Heart left ventricle (tissue), 16 donors: ENCODE results near the gene RNH1. TPM values are rescaled to one million over a fixed set of nuclear protein-coding genes. Genes with fewer than 3 reads are reported as not detected.

Experiments used
- ATAC-seq, 4 donors: fragments of 200-7000 bp; cut with Tn5 transposase; one replicate each; pipeline ENCODE4 v1.9.1; 2020 to 2022; ENCODE audit warnings: moderate library complexity in 4 of 4, mild to moderate bottlenecking in 3 of 4, moderate number of reproducible peaks in 1 of 4
- DNase-seq, 5 donors: peaks; one replicate each; pipeline ENCODE4 v3.0.0-alpha.2; 2020
- H3K27ac ChIP-seq, 12 donors: fragments of 200-600 bp; sonication (generic) in 4 of 12; one replicate each; pipeline versions ENCODE4 v1.5.0 to v1.8.0; 2016 to 2022; ENCODE audit warnings: mild to moderate bottlenecking in 2 of 12
- H3K27me3 ChIP-seq, 9 donors: fragments of 200-600 bp; sonication (generic) in 2 of 9; one replicate each; pipeline versions ENCODE4 v1.5.1 to v1.8.0; 2016 to 2022; ENCODE audit warnings: mild to moderate bottlenecking in 3 of 9
- H3K36me3 ChIP-seq, 9 donors: fragments of 200-600 bp; sonication (generic) in 2 of 9; one replicate each; pipeline versions ENCODE4 v1.5.0 to v1.8.0; 2018 to 2022; ENCODE audit warnings: mild to moderate bottlenecking in 2 of 9
- H3K4me1 ChIP-seq, 12 donors: fragments of 200-600 bp; sonication (generic) in 4 of 12; one replicate each; pipeline versions ENCODE4 v1.5.0 to v1.8.0; 2016 to 2022; ENCODE audit warnings: mild to moderate bottlenecking in 3 of 12
- H3K4me3 ChIP-seq, 12 donors: fragments of 200-600 bp; sonication (generic) in 4 of 12; one replicate each; pipeline versions ENCODE4 v1.5.0 to v1.8.0; 2017 to 2022; ENCODE audit warnings: mild to moderate bottlenecking in 9 of 12, moderate library complexity in 4 of 12
- H3K9me3 ChIP-seq, 12 donors: fragments of 200-600 bp; sonication (generic) in 4 of 12; one replicate each; pipeline versions ENCODE4 v1.5.0 to v1.8.0; 2016 to 2022; ENCODE audit warnings: mild to moderate bottlenecking in 1 of 12
- POLR2A ChIP-seq, 2 donors: fragments of 450-650 bp; IDR thresholded peaks; one replicate each; pipeline ENCODE4 v1.6.1; 2017; ENCODE audit warnings: antibody characterized with exemption in 2 of 2, mild to moderate bottlenecking in 2 of 2, moderate library complexity in 2 of 2
- WGBS, 4 donors: extraction: QIAGEN DNeasy Blood & Tissue Kit in 2 of 4; methylation state at CpG; one replicate each; pipeline versions ENCODE4 v1.1.5 to v1.1.7; 2013 to 2018; 5-methylcytosine and 5-hydroxymethylcytosine counted together
- intact Hi-C, 10 donors: fragments of 100-400 bp; cut with DNase I; formaldehyde crosslinking; loops; one replicate each; pipeline versions ENCODE4 v1.11.1 to v1.14.2; 2022
- polyA plus RNA-seq, 2 donors: library from polyadenylated mRNA; stranded (reverse); fragments of 200-250 nt; gene quantifications; one replicate each; pipeline ENCODE4 v1.2.3, GENCODE V29; 2013
- total RNA-seq, 9 donors: library from RNA; depleted of rRNA in 2 of 9; stranded (reverse); fragments of >200 nt in 2 of 9; fragmentation: NEBNext Ultra II Directional in 3 of 9; extraction: Animal tissue kit (Norgen Biotek cat#: 25700) in 3 of 9; gene quantifications; one replicate each; pipeline versions ENCODE4 v1.1.0 to v1.2.4, GENCODE V29; 2016 to 2023
- TF ChIP-seq, protein P1 (sequence below), 12 donors: fragments of 200-600 bp; sonication (generic) in 4 of 12; IDR thresholded peaks; one replicate each; pipeline versions ENCODE4 v1.5.0 to v1.8.0; 2018 to 2022; ENCODE audit warnings: antibody characterized with exemption in 12 of 12, mild to moderate bottlenecking in 5 of 12
- donor health status: ischemic (EF 13 %, LVEDD 7.1; RV severe dilation, severe dysfunction).
- donor health status: healthy with polysubstance abuse.
- donor health status: DM: no; HTN: yes; CAD: no.
- donor health status: DM: no; HTN: no; CAD: no.
- donor health status: ischemic (EF 25% LVEDD 6.9; RV normal size, moderate dysfunction).
- donor health status: ischemic (EF 25% LVEDD 5.7; RV mildly dilated, moderate dysfunction).
- donor health status: healthy.
- donor health status: DM: yes; HTN: yes; CAD: no.
- donor health status: ischemic (EF 35%, LVEDD 5.7; RV mildly dilated, moderate dysfunction).
- donor health status: nonischemic (EF 11% LVEDD 7.7; RV severe dilation, severe dysfunction).
- donor health status: DM: yes; HTN: yes; CAD: no.
- donor health status: PGD.
- donor health status: ischemic (EF 29% LVEDD 5.4; RV normal size, mild dysfunction).
- donor health status: nonischemic (EF 23%, LVEDD 6.1; RV moderate dilation, normal function).

RNH1 gene
- total and polyA plus RNA-seq, 11 donors: 58.2 to 247 (median 158) TPM

DNA sequence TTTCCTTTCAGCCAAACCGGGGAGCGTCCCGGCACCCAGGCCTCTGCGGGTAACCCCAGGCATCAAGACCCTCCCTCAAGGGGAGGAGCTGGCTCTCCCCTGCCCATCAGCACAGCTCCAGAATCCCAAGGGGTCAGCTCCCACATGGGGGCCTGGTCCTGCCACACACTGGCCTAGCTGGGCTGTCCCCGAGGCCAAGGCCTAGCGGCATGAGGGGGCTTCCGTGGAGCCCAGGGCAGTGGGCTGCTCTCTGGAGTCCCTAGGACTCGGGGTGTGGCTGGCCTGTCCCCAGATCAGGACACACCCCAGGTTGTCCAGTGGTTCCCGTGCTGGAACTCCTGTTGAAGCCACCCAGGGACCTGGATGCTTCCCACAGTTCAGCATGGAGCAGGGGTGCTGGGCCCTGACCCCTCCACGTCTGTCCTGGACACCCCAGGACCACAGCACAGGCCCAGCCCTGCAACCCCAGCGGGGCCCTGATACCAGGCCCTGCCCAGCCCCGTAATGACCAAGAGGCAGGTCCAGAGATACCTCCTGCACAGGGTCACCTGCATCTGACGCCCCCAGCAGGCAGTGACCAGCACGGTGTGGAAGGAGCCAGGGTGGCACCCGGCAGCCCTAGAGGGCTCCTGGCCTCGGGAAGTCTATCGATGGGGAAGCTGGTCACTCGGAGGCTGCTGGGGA lies 22.8 kb upstream of the RNH1 start:
- Histone ChIP-seq H3K4me3 (no peak overlapping the region), H3K9me3 (no peaks in the 10 kb centered on the region), H3K36me3 (peaks cover 0 to 29% (median 20%) of the 10 kb centered on the region in 9 donors), H3K27me3 (no peaks in the 10 kb centered on the region), H3K4me1 (peaks cover 3 to 27% (median 12%) of the 10 kb centered on the region in 12 donors), H3K27ac (no peak overlapping the region)
- no peak for DNase-seq
- ATAC-seq: no peak
- WGBS, 4 donors: 81 to 86% (median 83%) methylated on average over 14 to 18 of the region's 18 CpGs
- TF ChIP-seq POLR2A (IDR thresholded peaks at IDR 0.05): no peak
- TF ChIP-seq, protein P1, sequence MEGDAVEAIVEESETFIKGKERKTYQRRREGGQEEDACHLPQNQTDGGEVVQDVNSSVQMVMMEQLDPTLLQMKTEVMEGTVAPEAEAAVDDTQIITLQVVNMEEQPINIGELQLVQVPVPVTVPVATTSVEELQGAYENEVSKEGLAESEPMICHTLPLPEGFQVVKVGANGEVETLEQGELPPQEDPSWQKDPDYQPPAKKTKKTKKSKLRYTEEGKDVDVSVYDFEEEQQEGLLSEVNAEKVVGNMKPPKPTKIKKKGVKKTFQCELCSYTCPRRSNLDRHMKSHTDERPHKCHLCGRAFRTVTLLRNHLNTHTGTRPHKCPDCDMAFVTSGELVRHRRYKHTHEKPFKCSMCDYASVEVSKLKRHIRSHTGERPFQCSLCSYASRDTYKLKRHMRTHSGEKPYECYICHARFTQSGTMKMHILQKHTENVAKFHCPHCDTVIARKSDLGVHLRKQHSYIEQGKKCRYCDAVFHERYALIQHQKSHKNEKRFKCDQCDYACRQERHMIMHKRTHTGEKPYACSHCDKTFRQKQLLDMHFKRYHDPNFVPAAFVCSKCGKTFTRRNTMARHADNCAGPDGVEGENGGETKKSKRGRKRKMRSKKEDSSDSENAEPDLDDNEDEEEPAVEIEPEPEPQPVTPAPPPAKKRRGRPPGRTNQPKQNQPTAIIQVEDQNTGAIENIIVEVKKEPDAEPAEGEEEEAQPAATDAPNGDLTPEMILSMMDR (IDR thresholded peaks at IDR 0.05): no peak
- intact Hi-C loops: no loop called here

DNA sequence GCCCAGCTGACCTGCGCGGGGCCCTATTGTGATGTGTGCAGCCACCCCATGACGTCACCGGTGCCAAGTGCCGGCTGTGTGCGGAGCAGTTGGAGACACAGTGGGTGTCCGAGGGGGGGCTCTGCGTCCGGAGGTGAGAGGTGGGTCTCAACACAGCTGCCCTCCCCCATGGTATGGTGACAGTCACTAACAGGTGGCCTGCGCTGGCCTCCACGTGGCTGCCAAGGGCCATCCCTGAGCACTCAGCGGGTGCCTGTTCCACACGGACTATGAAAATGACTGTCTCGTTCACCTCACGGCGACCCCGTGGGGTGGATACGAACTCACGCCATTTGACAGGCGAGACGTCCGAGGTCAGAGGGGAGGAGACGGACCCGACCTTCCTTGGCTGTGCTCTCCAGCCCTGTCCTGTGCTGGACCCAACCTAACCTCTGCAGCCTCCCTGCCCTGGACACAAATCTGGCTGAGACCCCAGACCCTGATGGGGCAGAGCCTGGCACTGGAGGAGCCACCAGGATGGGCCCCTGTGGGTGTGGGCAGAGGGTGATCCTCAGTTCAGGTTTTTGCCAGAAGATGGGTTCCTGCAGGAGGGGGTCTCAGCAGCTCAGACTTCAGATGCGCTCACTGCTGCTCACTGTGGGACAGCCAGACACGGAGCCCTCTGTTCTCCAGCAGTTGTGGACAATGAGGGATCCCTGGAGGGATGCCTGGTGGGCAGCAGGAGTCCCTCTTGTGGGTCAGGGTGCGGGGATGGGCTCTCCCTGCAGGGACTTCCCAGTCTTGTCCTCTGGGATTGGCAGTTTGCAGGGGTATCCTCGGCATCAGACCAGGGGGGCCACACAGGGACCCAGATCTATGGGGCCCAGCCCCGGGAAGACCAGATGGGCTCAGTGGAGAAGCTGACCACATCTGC lies 22.0 kb upstream of the RNH1 start:
- peaks cover under 1 to 19% (median 6%) of the 10 kb centered on the region in 12 donors for H3K4me1 ChIP-seq
- intact Hi-C loops: no loop called here
- H3K27ac ChIP-seq: no peak overlapping the region
- 75 to 77% (median 76%) methylated on average over 20 to 29 of the region's 29 CpGs for WGBS, 4 donors
- DNase-seq (no peak), ATAC-seq (peak in 1 of 4 donors; percentile 6)
- TF ChIP-seq, protein P1 (IDR thresholded peaks at IDR 0.05): no peak
- TF ChIP-seq POLR2A (IDR thresholded peaks at IDR 0.05): no peak
- no peaks in the 10 kb centered on the region for H3K27me3 ChIP-seq
- peaks cover 0 to 29% (median 20%) of the 10 kb centered on the region in 9 donors for H3K36me3 ChIP-seq
- no peaks in the 10 kb centered on the region for H3K9me3 ChIP-seq
- H3K4me3 ChIP-seq: no peak overlapping the region

DNA sequence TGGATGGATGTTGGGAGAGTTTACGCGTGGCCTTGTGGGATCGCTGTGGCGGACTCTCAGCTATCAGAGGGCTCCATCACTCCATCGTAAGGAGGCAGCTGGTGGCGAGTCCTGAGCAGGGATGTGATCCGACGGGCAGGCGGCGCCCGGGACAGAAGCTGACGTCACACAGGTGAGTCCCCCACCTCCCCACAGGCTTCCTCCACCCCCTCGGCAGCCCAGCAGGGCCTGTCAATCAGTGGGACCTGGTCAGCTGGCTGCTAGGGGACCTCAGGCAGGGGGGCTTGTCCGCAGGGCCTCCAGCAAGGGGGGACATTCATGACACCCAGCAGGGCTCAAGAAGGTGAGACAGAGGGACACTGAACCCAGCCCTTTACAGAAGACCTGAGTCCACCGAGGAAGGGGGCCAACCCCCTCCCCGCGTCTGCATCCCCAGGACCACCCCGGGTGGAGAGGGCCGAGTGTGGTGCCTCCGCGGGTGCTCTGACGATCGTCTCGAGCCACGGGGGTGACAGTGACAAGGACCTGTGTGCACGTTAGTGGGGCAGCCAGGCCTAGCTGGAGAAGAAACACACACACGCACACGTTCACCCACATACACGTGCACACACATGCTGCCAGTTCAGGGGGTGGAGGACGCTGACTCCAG lies 21.2 kb upstream of the RNH1 start:
- no peak for DNase-seq

More for the DNA sequence above, 21.2 kb upstream of the RNH1 start:
- intact Hi-C loops: no loop called here
- Histone ChIP-seq H3K4me3 (no peak overlapping the region), H3K27me3 (no peaks in the 10 kb centered on the region), H3K27ac (no peak overlapping the region), H3K4me1 (peaks cover 0 to 13% (median 0%) of the 10 kb centered on the region in 12 donors), H3K9me3 (no peaks in the 10 kb centered on the region), H3K36me3 (peaks cover 0 to 24% (median 17%) of the 10 kb centered on the region in 9 donors)
- TF ChIP-seq POLR2A (IDR thresholded peaks at IDR 0.05): no peak
- TF ChIP-seq, protein P1 (IDR thresholded peaks at IDR 0.05): no peak
- no peak for ATAC-seq
- WGBS, 4 donors: 77 to 88% (median 83%) methylated on average over 14 to 30 of the region's 30 CpGs
